GM12872 (cell line): ENCODE measurements around the gene ATP6V1F.
A peak's percentile ranks its signal among the peaks of the same experiment; 100 is the strongest.

Experiments
- TF ChIP-seq, protein P1 (sequence below): IDR thresholded peaks from 3 replicates; pipeline ENCODE4 v1.5.1; 2011; ENCODE audit warnings: low read depth, mild to moderate bottlenecking, low read length, moderate library complexity; ENCODE audit not compliant: insufficient read depth

ATP6V1F gene

DNA sequence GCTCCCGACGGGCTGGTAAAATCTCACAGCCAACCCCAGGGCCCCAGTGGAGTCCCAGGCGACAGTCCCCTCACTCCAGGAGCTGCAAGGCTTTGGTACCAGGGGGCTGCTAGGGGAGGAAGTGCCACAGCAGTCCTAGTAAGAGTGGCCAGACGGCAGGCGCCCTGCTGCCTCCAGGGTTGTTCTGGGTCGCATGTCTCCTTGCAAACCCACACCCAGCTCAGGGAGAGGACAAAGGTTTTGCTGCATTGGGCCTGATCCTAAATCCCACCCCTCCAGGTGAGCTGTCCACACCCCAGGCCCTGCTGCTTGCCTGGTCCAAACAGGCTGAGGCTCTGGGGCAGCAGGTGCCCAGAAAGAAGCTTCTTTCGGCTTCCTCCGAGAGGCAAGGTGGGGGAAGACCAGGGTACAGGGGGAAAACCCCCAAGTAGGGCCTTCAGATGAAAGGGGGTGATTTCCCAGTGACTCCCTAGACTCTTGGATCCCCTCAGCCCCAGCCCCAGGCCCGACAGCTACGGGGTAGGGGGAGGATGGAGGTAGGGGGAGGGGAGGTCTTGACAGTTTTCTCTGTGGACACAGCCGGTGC, 52.0 kb downstream of the ATP6V1F start:
- TF ChIP-seq, protein P1, sequence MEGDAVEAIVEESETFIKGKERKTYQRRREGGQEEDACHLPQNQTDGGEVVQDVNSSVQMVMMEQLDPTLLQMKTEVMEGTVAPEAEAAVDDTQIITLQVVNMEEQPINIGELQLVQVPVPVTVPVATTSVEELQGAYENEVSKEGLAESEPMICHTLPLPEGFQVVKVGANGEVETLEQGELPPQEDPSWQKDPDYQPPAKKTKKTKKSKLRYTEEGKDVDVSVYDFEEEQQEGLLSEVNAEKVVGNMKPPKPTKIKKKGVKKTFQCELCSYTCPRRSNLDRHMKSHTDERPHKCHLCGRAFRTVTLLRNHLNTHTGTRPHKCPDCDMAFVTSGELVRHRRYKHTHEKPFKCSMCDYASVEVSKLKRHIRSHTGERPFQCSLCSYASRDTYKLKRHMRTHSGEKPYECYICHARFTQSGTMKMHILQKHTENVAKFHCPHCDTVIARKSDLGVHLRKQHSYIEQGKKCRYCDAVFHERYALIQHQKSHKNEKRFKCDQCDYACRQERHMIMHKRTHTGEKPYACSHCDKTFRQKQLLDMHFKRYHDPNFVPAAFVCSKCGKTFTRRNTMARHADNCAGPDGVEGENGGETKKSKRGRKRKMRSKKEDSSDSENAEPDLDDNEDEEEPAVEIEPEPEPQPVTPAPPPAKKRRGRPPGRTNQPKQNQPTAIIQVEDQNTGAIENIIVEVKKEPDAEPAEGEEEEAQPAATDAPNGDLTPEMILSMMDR, result peak; percentile 40; the same call in 2 of the 3 replicates

GRCh38 chr7:128915271-128915819, 52.7 kb downstream of the ATP6V1F start:
- TF ChIP-seq, protein P1, result no peak
